Keratinocyte (primary cell): ENCODE measurements around the gene PEX11G. TPM values are rescaled to one million over a fixed set of nuclear protein-coding genes. Genes with fewer than 3 reads are reported as not detected.

Source experiments
- DNase-seq: peaks from one replicate; pipeline ENCODE4 v3.0.0-alpha.2; 2011; ENCODE audit warnings: low read depth, missing footprints, low spot score
- FAIRE-seq: peaks from 2 replicates; lab custom pipeline; 2011; peaks lifted over from hg19 to GRCh38; lab: Jason Lieb, UNC
- H2AFZ ChIP-seq: 2 replicates; pipeline ENCODE4 v1.6.0; 2012; ENCODE audit warnings: low read length, control low read depth, inconsistent platforms; ENCODE audit not compliant: control insufficient read depth
- H3K27ac ChIP-seq: 2 replicates; pipeline ENCODE4 v1.5.1; 2011; ENCODE audit warnings: low read length; ENCODE audit not compliant: control insufficient read depth, insufficient read depth
- H3K27me3 ChIP-seq: 3 replicates; pipeline ENCODE4 v1.6.0; 2011; ENCODE audit warnings: low read length; ENCODE audit not compliant: control insufficient read depth, insufficient read depth; ENCODE audit errors: extremely low read depth
- H3K36me3 ChIP-seq, 2 experiments: 2 replicates in 1 of 2; 3 replicates in 1 of 2; pipeline ENCODE4 v1.5.1; 2011; ENCODE audit warnings: low read length in 2 of 2, mild to moderate bottlenecking in 1 of 2; ENCODE audit not compliant: control insufficient read depth in 2 of 2, insufficient read depth in 2 of 2; ENCODE audit errors: extremely low read depth in 1 of 2
- H3K4me1 ChIP-seq: 3 replicates; pipeline ENCODE4 v1.5.1; 2011; ENCODE audit warnings: low read length; ENCODE audit not compliant: control insufficient read depth, insufficient read depth; ENCODE audit errors: extremely low read depth
- H3K4me2 ChIP-seq: 3 replicates; pipeline ENCODE4 v1.6.0; 2011; ENCODE audit warnings: low read depth, low read length; ENCODE audit not compliant: control insufficient read depth, insufficient read depth; ENCODE audit errors: extremely low read depth
- H3K4me3 ChIP-seq, 3 experiments: fragments of 200-600 bp in 1 of 3; sonication (generic) in 1 of 3; 2 replicates in 2 of 3; 3 replicates in 1 of 3; pipeline ENCODE4 v1.5.1; 2011 to 2016; ENCODE audit warnings: low read length in 3 of 3, mild to moderate bottlenecking in 3 of 3, control low read depth in 2 of 3, inconsistent platforms in 1 of 3, low read depth in 1 of 3, mixed read lengths in 1 of 3, mixed run types in 1 of 3, moderate library complexity in 1 of 3; ENCODE audit not compliant: control insufficient read depth in 2 of 3, insufficient read depth in 2 of 3; ENCODE audit errors: extremely low read depth in 1 of 3
- H3K79me2 ChIP-seq: 2 replicates; pipeline ENCODE4 v1.6.0; 2012; ENCODE audit warnings: low read length; ENCODE audit not compliant: control insufficient read depth, insufficient read depth
- H3K9ac ChIP-seq: 3 replicates; pipeline ENCODE4 v1.6.0; 2011; ENCODE audit warnings: low read length; ENCODE audit not compliant: control insufficient read depth, insufficient read depth; ENCODE audit errors: extremely low read depth
- H3K9me1 ChIP-seq: 3 replicates; pipeline ENCODE4 v1.6.0; 2011; ENCODE audit warnings: low read length; ENCODE audit not compliant: control insufficient read depth, insufficient read depth; ENCODE audit errors: extremely low read depth
- H3K9me3 ChIP-seq: 2 replicates; pipeline ENCODE4 v1.5.1; 2012; ENCODE audit warnings: low read depth, low read length; ENCODE audit not compliant: control insufficient read depth
- H4K20me1 ChIP-seq: 3 replicates; pipeline ENCODE4 v1.6.0; 2011; ENCODE audit warnings: low read length; ENCODE audit not compliant: control insufficient read depth, insufficient read depth; ENCODE audit errors: extremely low read depth
- EZH2 ChIP-seq: IDR thresholded peaks from one replicate; pipeline ENCODE4 v1.6.1; 2012; ENCODE audit warnings: inconsistent platforms, mild to moderate bottlenecking, low read length, moderate library complexity
- dilution Hi-C: fragments of 300-500 bp; cut with MboI; formaldehyde crosslinking; loops from one replicate; pipeline ENCODE4 v1.7.0; 2020; ENCODE audit warnings: low sequenced_read_pairs; ENCODE audit not compliant: extremely low pct_ligation_motif_present
- polyA plus RNA-seq, 5 experiments: library from polyadenylated mRNA; depleted of rRNA in 3 of 5; stranded (reverse) in 3 of 5; stranded (forward) in 1 of 5; unstranded in 1 of 5; fragments of >200 nt; gene quantifications; 1 replicate in 1 of 5; 2 replicates in 3 of 5; 3 replicates in 1 of 5; pipeline versions ENCODE4 v1.2.1 to v1.2.3, GENCODE V29; 2011 to 2012; ENCODE audit warnings: missing spikeins in 2 of 5, low read depth in 1 of 5, low replicate concordance in 1 of 5
- TF ChIP-seq, protein P1 (sequence below), 3 experiments: IDR thresholded peaks in 1 of 3; conservative IDR thresholded peaks in 1 of 3; optimal IDR thresholded peaks in 1 of 3; 2 replicates in 2 of 3; 3 replicates in 1 of 3; pipeline versions ENCODE3 to v1.5.1; 2011; ENCODE audit warnings: low read length in 3 of 3, mild to moderate bottlenecking in 3 of 3, moderate library complexity in 2 of 3, control low read depth in 1 of 3, inconsistent platforms in 1 of 3; ENCODE audit not compliant: insufficient read depth in 2 of 3; ENCODE audit errors: extremely low read depth in 1 of 3

Gene PEX11G
- polyA plus RNA-seq, 1 donor (not counting 4 experiments of a cell fraction or from before 2014, with no cell fraction given): 1.1 TPM

- no peak overlapping the region for H3K4me2 ChIP-seq
- H3K79me2 ChIP-seq: peaks cover 10% of the 10 kb centered on the region
- H3K4me1 ChIP-seq: no peaks in the 10 kb centered on the region
- DNase-seq (no peak), FAIRE-seq (no peak)
- no peaks in the 10 kb centered on the region for H4K20me1 ChIP-seq
- dilution Hi-C loops: no loop called here
- H3K36me3 ChIP-seq: peaks cover 5 to 27% of the 10 kb centered on the region in 2 experiments
- H3K27ac ChIP-seq: no peak overlapping the region
- peaks cover 9% of the 10 kb centered on the region for H3K9me3 ChIP-seq
- no peaks in the 10 kb centered on the region for H3K27me3 ChIP-seq
- H3K9me1 ChIP-seq: no peaks in the 10 kb centered on the region
- H2AFZ ChIP-seq: no peak overlapping the region
- no peak for TF ChIP-seq EZH2
- TF ChIP-seq, protein P1, sequence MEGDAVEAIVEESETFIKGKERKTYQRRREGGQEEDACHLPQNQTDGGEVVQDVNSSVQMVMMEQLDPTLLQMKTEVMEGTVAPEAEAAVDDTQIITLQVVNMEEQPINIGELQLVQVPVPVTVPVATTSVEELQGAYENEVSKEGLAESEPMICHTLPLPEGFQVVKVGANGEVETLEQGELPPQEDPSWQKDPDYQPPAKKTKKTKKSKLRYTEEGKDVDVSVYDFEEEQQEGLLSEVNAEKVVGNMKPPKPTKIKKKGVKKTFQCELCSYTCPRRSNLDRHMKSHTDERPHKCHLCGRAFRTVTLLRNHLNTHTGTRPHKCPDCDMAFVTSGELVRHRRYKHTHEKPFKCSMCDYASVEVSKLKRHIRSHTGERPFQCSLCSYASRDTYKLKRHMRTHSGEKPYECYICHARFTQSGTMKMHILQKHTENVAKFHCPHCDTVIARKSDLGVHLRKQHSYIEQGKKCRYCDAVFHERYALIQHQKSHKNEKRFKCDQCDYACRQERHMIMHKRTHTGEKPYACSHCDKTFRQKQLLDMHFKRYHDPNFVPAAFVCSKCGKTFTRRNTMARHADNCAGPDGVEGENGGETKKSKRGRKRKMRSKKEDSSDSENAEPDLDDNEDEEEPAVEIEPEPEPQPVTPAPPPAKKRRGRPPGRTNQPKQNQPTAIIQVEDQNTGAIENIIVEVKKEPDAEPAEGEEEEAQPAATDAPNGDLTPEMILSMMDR (optimal IDR thresholded peaks at IDR 0.05 in 1 of 3, IDR thresholded peaks at IDR 0.05 in 1 of 3, conservative IDR thresholded peaks at IDR 0.05 in 1 of 3; ENCODE audit: extremely low read depth in 1 of 3, insufficient read depth in 2 of 3, low read length in 3 of 3): no peak
- no peak overlapping the region for H3K9ac ChIP-seq
- no peak overlapping the region for H3K4me3 ChIP-seq
Observed at GRCh38 chr19:7447648-7448047, 41.2 kb downstream of the PEX11G start.

DNA sequence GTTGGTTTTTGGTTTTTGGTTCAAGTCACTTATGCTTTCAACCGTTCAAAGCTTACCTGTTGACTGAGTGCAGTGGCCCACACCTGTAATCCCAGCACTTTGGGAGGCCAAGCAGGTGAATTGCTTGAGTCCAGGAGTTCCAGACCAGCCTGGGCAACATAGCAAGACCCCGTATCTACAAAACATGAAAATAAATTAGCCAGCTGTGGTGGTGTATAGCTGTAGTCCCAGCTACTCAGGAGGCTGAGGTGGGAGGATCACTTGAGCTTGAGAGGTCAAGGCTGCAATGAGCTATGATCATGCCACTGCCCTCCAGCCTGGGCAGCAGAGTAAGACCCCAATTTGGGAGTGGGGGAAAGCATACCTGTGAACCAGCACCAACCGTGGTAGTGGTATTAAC lies 43.7 kb downstream of the PEX11G start:
- no peak for FAIRE-seq
- H3K4me2 ChIP-seq: no peak overlapping the region
- no peaks in the 10 kb centered on the region for H3K9me1 ChIP-seq
- no peak for DNase-seq
- no peaks in the 10 kb centered on the region for H3K4me1 ChIP-seq
- no peak overlapping the region for H3K27ac ChIP-seq
- TF ChIP-seq, protein P1 (optimal IDR thresholded peaks at IDR 0.05 in 1 of 3, IDR thresholded peaks at IDR 0.05 in 1 of 3, conservative IDR thresholded peaks at IDR 0.05 in 1 of 3; ENCODE audit: extremely low read depth in 1 of 3, insufficient read depth in 2 of 3, low read length in 3 of 3): no peak
- TF ChIP-seq EZH2: no peak
- dilution Hi-C loops: no loop called here
- no peak overlapping the region for H3K9ac ChIP-seq
- H3K79me2 ChIP-seq: peaks cover under 1% of the 10 kb centered on the region
- H3K4me3 ChIP-seq: no peak overlapping the region
- no peaks in the 10 kb centered on the region for H4K20me1 ChIP-seq
- H3K9me3 ChIP-seq: peaks cover 1% of the 10 kb centered on the region
- H2AFZ ChIP-seq: no peak overlapping the region
- no peaks in the 10 kb centered on the region for H3K27me3 ChIP-seq
- H3K36me3 ChIP-seq: peaks cover 5 to 34% of the 10 kb centered on the region in 2 experiments
